SH-SY5Y (cell line): ENCODE measurements around the gene DLGAP1.

ENCODE experiments used
- GATA2 ChIP-seq: IDR thresholded peaks from 2 replicates; pipeline ENCODE4 v1.6.1; 2011; ENCODE audit warnings: mild to moderate bottlenecking, low read depth, low read length
- GATA3 ChIP-seq: IDR thresholded peaks from 2 replicates; pipeline ENCODE4 v1.6.1; 2011; ENCODE audit warnings: low read depth, mild to moderate bottlenecking, low read length, moderate library complexity

DNA sequence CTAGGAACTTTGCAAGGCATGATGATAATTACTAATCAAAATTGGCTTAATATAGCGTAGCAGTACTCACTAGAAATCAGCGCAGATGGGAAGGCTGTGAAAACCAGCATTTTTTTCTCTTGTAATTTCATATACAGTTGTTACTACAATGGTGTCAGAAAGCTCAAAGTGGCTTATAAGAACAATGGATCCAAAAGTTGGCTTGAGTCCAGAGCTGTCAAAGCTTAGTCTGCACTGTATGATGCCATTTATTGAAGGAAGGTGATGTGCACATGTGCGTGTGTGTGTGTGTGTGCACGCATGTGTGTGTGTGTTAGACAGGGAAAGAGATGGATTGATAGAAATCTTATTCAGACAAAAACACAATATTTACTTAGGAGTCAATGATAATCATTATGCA, 663.9 kb downstream of the DLGAP1 start:
- TF ChIP-seq GATA3 (no peak), GATA2 (no peak)
